ENCODE data around the gene IFI6.

Gene IFI6

DNA sequence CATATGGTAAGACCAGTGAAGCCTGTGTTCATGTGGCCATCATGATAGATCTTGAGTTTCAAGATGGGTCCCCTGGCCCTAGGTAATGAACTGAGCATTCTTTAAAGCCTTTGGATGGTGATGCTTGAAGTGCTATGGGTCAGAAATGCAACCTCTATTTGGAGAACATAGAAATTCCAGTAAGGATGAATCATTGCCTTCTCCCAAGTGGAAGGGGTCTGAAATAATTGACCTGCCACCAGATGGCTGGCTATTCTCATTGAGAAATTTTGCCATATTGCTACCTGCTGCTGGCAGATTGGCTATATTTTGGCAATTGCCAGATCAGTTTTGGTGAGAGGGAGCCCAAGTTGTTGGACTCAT, 739 bp upstream of the IFI6 start:
- H3K4me3 ChIP-seq (ENCODE audit: low read depth, low read length) = peak overlapping the region; percentile 49
- peak; percentile 32 for DNase-seq (ENCODE audit: low read depth, low spot score)

DNA sequence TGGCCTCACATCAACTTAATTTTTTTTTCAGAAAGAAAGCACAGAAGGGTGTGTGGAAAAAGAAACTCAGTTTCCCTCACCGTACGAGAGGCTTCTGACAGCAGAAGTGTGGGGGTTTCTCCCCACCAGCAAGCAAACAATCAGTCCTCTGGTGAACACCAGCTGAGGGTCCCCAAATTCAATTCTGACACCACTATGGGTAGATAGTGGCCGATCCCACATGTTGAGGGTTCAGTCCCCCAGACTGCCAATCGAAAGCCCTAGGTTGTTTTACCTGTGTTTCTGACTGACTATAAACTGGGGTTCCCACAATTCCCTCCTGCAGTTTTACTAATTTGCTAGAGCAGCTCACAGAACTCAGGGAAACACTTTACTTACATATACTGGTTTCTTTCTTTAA, 2.1 kb downstream of the IFI6 start:
- no peak for DNase-seq (ENCODE audit: low read depth, low spot score)
- in situ Hi-C loops (cut with HindIII; ENCODE audit: low sequenced_read_pairs) = no loop called here
- no peak overlapping the region for H3K4me3 ChIP-seq (ENCODE audit: low read depth, low read length)
- TF ChIP-seq, protein P1, sequence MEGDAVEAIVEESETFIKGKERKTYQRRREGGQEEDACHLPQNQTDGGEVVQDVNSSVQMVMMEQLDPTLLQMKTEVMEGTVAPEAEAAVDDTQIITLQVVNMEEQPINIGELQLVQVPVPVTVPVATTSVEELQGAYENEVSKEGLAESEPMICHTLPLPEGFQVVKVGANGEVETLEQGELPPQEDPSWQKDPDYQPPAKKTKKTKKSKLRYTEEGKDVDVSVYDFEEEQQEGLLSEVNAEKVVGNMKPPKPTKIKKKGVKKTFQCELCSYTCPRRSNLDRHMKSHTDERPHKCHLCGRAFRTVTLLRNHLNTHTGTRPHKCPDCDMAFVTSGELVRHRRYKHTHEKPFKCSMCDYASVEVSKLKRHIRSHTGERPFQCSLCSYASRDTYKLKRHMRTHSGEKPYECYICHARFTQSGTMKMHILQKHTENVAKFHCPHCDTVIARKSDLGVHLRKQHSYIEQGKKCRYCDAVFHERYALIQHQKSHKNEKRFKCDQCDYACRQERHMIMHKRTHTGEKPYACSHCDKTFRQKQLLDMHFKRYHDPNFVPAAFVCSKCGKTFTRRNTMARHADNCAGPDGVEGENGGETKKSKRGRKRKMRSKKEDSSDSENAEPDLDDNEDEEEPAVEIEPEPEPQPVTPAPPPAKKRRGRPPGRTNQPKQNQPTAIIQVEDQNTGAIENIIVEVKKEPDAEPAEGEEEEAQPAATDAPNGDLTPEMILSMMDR (IDR thresholded peaks at IDR 0.05; ENCODE audit: low read depth, low read length) = no peak

More for the DNA sequence above, 739 bp upstream of the IFI6 start:
- TF ChIP-seq, protein P1 (IDR thresholded peaks at IDR 0.05; ENCODE audit: low read depth, low read length) = no peak
- in situ Hi-C loops (cut with HindIII; ENCODE audit: low sequenced_read_pairs) = no loop called here

DNA sequence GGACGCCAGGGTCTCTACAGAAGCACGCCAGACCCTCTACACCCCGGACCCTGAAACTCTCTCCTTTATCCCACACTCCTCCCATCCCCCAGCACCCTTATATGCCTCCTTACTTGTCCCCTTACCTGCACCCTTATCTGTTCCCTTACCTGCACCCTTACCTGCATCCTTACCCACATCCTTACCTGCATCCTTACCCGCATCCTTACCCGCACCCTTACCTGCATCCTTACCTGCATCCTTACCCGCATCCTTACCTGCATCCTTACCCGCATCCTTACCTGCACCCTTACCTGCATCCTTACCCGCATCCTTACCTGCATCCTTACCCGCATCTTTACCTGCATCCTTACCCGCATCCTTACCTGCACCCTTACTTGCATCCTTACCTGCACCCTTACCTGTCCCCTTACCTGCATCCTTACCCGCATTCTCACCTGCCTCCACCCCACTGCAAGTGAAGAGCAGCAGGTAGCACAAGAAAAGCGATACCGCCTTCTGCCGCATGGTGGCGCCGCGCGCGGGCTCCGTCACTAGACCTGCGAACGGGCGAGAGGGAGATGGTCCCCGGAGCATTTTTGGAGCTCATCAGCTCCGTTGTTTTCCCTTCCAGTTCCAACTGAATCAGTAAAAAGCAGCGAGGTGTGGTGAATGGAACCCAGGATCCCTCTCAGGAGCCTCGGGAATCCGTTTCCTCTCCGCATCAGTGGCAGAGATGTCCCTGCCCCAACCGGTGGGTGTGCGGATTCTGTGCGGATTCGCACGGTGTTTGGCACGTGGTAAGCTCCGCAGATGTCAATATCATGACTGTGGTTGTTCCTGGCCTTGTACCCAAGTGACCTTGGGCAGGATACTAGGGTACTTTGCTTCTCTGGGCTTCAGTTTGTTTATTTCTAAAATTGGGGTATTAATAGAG, 2.9 kb downstream of the IFI6 start:
- peak overlapping the region; percentile 38 for H3K4me3 ChIP-seq (ENCODE audit: low read depth, low read length)
- peak; percentile 51 for DNase-seq (ENCODE audit: low read depth, low spot score)
- in situ Hi-C loops (cut with HindIII; ENCODE audit: low sequenced_read_pairs) = no loop called here
- TF ChIP-seq, protein P1 (IDR thresholded peaks at IDR 0.05; ENCODE audit: low read depth, low read length) = peak; percentile 92

DNA sequence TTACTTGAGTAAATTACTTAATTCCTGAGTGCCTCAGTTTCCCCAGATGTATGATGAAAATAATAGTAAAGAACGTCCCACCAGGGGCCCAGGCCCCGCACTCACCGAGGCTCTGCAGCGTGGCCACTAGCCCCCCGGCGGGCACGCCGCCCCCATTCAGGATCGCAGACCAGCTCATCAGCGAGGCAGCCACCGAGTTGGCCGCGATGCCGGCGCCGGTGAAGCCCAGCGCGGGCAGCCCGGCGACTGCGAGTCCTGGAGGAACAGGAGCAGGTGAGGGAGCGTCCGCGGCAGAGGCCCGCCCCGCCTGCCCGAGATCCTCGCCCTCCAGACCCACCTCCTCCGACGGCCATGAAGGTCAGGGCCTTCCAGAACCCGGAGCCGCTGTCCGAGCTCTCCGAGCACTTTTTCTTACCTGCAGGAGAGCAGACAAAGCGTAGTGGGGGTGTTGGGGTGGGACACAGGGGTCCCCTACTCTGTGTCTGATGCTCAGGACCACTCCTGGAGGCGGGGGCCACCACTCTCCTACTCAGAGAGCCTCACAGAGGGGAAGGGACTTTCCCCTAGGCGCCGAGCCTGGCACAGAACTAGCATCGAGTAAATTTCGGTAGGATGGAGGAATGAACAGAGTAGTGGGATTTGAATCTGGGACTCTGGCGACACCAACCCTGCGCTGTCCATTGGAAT, 3.7 kb downstream of the IFI6 start:
- in situ Hi-C loops (cut with HindIII; ENCODE audit: low sequenced_read_pairs) = no loop called here
- H3K4me3 ChIP-seq (ENCODE audit: low read depth, low read length) = no peak overlapping the region
- TF ChIP-seq, protein P1 (IDR thresholded peaks at IDR 0.05; ENCODE audit: low read depth, low read length) = no peak
- no peak for DNase-seq (ENCODE audit: low read depth, low spot score)

DNA sequence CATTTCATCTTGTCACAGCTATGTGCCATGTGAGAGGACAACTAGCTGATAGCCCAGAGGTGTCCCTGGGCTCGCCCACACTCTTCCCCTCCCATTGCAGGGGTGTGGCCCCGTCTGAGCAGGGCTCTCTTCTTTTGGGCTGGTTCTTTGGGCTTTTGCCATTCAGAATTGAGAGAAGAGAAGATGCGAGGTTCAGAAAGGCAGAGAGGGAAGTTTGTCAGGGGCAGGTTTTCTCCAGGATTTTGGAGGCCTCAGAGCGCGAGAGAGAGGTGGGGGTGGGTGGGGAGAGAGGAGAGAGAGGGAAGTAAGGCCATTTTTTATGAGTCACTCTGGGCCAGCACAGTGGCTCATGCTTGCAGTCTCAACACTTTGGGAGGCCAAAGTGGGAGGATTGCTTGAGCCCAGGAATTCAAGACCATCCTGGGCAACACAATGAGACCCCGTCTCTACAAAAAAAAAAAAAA, 5.2 kb downstream of the IFI6 start:
- DNase-seq (ENCODE audit: low read depth, low spot score) = no peak

DNA sequence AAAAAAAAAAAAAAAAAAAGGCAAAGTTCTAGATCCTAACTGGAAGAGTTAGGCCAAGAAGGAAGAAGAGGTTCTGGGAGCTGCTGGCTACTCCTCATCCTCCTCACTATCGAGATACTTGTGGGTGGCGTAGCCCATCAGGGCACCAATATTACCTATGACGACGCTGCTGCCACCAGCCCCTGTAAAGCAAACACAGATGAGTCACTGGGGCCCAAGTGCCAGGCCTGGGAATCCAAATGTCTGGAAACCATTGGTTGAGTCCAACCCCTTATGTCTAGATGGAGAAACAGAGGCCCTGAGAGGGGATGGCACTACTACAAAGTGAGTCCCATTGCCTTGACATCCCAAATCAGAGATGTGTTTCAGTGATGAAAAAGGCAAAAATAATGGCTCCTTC, 5.7 kb downstream of the IFI6 start:
- in situ Hi-C loops (cut with HindIII; ENCODE audit: low sequenced_read_pairs) = no loop called here
- DNase-seq (ENCODE audit: low read depth, low spot score) = no peak

More for the DNA sequence above, 5.2 kb downstream of the IFI6 start:
- in situ Hi-C loops (cut with HindIII; ENCODE audit: low sequenced_read_pairs) = no loop called here
- H3K4me3 ChIP-seq (ENCODE audit: low read depth, low read length) = no peak overlapping the region
- TF ChIP-seq, protein P1 (IDR thresholded peaks at IDR 0.05; ENCODE audit: low read depth, low read length) = no peak

More for the DNA sequence above, 5.7 kb downstream of the IFI6 start:
- no peak overlapping the region for H3K4me3 ChIP-seq (ENCODE audit: low read depth, low read length)
- TF ChIP-seq, protein P1 (IDR thresholded peaks at IDR 0.05; ENCODE audit: low read depth, low read length) = no peak

All from astrocyte of the spinal cord (primary cell).